Activated T-cell treated with anti-CD3 and anti-CD28 coated beads for 48 hours (primary cell): ENCODE results near the gene GTF2IRD1.
"Not testable (repeated sequence)": the region's sequence is repeated elsewhere in the genome, so short reads cannot be mapped to it uniquely, and the experiment has no call there.

Experiments
- DNase-seq: peaks from one replicate; pipeline ENCODE4 v3.0.0-alpha.2; 2020; ENCODE audit warnings: low read depth

GTF2IRD1 gene

GRCh38 chr7:74453322-74454011 is at the start of gene GTF2IRD1:
GTF2IRD1 (plus strand) TSS chr7:74453906; CDS start chr7:74508081, 54,175 bp downstream.
- DNase-seq: peak; percentile 46

GRCh38 chr7:74404388-74404700 is 49.4 kb upstream of the GTF2IRD1 start:
- DNase-seq: no peak

GRCh38 chr7:74404741-74405140 is 49.0 kb upstream of the GTF2IRD1 start:
- no peak for DNase-seq

GRCh38 chr7:74405191-74405898 is 48.4 kb upstream of the GTF2IRD1 start:
- DNase-seq: no peak

GRCh38 chr7:74405899-74406512 is 47.7 kb upstream of the GTF2IRD1 start:
- no peak for DNase-seq

- no peak for DNase-seq
Measured at GRCh38 chr7:74407958-74408357, 45.7 kb upstream of the GTF2IRD1 start.

GRCh38 chr7:74409571-74409970 is 44.1 kb upstream of the GTF2IRD1 start:
- DNase-seq: no peak

GRCh38 chr7:74410772-74411171 is 42.9 kb upstream of the GTF2IRD1 start:
- no peak for DNase-seq

- not testable (repeated sequence) for DNase-seq
Measured at GRCh38 chr7:74411571-74411970, 42.1 kb upstream of the GTF2IRD1 start.

- no peak for DNase-seq
Measured at GRCh38 chr7:74412056-74412455, 41.6 kb upstream of the GTF2IRD1 start.

GRCh38 chr7:74412603-74413002 is 41.1 kb upstream of the GTF2IRD1 start:
- no peak for DNase-seq

- DNase-seq: not testable (repeated sequence)
Measured at GRCh38 chr7:74414595-74415333, 38.9 kb upstream of the GTF2IRD1 start.

- peak; percentile 41 for DNase-seq
Measured at GRCh38 chr7:74417419-74417971, 36.2 kb upstream of the GTF2IRD1 start.

- no peak for DNase-seq
Measured at GRCh38 chr7:74418076-74418475, 35.6 kb upstream of the GTF2IRD1 start.

- no peak for DNase-seq
Measured at GRCh38 chr7:74418538-74418937, 35.2 kb upstream of the GTF2IRD1 start.

GRCh38 chr7:74419232-74419631 is 34.5 kb upstream of the GTF2IRD1 start:
- not testable (repeated sequence) for DNase-seq

GRCh38 chr7:74420006-74420405 is 33.7 kb upstream of the GTF2IRD1 start:
- no peak for DNase-seq

- no peak for DNase-seq
Measured at GRCh38 chr7:74424291-74424880, 29.3 kb upstream of the GTF2IRD1 start.

- DNase-seq: no peak
Measured at GRCh38 chr7:74428023-74428422, 25.7 kb upstream of the GTF2IRD1 start.

- no peak for DNase-seq
Measured at GRCh38 chr7:74429153-74429747, 24.5 kb upstream of the GTF2IRD1 start.

- DNase-seq: not testable (repeated sequence)
Measured at GRCh38 chr7:74430409-74430808, 23.3 kb upstream of the GTF2IRD1 start.
